NCI-H2029 (cell line): ENCODE measurements around the gene SELL.
"Not testable (repeated sequence)": the region's sequence is repeated elsewhere in the genome, so short reads cannot be mapped to it uniquely, and the experiment has no call there.

Experiments used
- DNase-seq: peaks from one replicate; lab custom pipeline; 2025; lab: John Stamatoyannopoulos, UW

The SELL gene

DNA sequence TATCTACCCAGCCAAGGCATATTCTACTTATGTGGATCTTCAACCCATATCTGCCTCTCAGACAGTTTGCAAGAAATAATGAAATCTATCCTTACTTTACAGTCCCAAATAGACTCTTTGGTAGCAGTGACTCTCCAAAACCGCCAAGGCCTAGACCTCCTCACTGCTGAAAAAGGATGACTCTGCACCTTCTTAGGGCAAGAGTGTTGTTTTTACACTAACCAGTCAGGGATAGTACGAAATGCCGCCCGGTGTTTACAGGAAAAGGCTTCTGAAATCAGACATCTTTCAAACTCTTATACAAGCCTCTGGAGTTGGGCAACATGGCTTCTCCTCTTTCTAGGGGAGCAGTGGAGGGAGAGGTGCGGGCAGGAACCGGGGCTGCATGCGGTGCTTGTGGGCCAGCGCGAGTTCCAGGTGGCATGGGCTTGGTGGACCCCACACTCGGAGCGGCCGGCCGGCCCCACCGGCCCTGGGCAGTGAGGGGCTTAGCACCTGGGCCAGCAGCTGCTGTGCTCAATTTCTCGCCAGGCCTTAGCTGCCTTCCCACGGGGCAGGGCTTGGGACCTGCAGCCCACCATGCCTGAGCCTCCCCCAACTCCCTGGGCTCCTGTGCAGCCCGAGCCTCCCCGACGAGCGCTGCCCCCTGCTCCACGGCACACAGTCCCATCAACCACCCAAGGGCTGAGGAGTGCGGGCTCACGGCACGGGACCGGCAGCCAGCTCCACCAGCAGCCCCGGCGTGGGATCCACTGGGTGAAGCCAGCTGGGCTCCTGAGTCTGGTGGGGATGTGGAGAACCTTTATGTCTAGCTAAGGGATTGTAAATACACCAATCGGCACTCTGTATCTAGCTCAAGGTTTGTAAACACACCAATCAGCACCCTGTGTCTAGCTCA is 43.5 kb downstream of the SELL start:
- DNase-seq: not testable (repeated sequence)

DNA sequence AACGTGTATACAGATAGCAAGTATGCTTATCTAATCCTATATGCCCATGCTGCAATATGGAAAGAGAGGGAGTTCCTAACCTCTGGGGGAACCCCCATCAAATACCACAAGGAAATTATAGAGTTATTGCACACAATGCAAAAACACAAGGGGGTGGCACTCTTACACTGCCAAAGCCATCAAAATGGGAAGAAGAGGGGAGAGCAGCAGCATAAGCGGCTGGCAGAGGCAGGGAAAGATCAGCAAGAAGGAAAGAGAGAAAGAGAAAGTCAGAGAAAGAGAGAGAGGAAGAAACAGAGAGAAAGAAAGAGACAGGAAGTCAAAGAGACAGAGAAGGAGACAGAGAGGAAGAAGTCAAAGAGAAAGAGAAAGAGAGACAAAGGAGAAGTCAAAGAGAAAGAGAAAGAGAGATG is 44.2 kb downstream of the SELL start:
- DNase-seq: not testable (repeated sequence)

DNA sequence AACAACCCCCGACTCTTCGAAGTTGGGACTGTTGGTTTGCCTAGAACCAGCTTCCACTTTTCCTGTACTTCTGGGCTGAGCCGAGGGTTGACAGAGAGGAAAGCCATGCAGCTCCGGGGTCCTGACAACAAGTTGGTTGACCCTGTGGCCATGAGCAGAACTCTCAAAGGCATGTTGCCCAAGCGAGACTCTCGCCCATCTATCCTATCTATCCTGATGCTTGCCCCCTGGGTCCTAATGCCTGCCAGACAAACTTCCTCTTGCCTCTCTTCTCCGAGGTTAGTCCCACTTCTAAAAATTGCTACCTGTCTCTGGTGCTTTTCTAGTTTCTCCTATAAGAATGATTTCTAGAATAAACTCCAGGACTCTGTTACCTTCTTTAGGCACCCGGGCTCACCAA is 48.7 kb downstream of the SELL start:
- DNase-seq: not testable (repeated sequence)

DNA sequence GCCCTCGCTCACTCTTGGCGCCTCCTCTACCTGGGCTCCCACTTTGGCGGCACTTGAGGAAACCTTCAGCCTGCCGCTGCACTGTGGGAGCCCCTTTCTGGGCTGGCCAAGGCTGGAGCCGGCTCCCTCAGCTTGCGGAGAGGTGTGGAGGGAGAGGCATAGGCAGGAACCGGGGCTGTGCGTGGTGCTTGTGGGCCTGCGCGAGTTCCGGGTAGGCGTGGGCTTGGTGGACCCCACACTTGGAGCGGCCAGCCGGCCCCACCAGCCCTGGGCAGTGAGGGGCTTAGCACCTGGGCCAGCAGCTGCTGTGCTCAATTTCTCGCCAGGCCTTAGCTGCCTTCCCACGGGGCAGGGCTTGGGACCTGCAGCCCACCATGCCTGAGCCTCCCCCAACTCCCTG is 50.4 kb downstream of the SELL start:
- DNase-seq: not testable (repeated sequence)

DNA sequence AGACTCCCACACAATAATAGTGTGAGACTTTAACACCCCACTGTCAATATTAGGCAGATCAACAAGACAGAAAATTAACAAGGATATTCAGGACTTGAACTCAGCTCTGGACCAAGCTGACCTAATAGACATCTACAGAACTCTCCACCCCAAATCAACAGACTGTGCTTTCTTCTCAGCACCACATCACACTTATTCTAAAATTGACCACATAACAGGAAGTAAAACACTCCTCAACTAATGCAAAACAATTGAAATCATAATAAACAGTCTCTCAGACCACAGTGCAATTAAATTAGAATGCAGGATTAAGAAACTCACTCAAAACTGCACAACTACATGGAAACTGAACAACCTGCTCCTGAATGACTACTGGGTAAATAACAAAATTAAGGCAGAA is 52.6 kb downstream of the SELL start:
- DNase-seq: not testable (repeated sequence)

DNA sequence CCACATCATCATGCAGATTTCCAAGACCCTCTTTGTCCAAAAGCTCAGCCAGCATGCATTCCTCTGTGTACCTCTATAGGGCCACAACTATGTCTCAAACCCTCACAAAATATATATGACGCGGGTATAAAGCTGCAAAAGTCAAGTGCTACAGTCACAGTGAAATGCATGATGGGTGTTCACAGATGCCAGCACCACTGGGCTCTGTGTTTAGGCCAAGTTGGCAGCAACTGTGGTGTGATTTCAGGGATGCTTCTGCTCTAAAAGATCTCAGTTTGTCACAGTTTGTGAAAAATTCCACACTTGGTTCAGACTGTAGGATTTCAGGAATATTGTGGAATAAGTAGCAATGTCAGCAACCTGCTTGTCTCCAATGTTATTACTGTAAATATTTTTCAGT is 57.5 kb downstream of the SELL start:
- DNase-seq: no peak

DNA sequence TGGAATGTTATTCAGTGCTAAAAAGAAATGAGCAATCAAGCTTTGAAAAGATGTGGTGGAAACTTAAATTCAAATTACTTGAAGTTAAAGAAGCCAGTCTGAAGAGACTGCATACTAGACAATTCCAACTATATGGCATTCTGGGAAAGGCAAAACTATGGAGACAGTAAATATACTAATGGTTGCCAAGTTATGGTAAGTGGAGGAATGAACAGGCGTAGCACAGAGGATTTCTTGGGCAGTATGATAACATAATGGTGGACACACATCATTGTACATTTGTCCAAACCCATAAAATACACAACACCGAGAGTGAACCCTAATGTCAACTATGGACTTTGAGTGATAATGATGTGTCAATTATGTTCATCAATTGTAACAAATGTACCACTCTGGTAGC is 60.4 kb downstream of the SELL start:
- DNase-seq: no peak

DNA sequence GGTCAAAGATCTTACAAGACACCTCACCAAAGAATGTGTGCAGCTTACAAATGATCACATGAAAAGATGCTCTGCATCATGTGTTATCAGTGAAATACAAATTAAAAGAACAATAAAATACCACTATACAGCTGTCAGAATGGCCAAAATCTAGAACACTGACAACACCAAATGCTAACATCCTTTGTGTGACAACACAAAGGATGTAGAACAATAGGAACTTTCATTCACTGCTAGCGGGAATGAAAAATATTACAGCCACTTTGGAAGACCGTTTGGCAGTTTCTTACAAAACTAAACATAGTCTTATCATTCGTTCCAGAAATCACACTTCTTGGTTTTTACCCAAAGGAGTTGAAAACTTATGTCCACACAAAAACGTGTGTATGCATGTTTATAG is 60.9 kb downstream of the SELL start:
- DNase-seq: no peak

DNA sequence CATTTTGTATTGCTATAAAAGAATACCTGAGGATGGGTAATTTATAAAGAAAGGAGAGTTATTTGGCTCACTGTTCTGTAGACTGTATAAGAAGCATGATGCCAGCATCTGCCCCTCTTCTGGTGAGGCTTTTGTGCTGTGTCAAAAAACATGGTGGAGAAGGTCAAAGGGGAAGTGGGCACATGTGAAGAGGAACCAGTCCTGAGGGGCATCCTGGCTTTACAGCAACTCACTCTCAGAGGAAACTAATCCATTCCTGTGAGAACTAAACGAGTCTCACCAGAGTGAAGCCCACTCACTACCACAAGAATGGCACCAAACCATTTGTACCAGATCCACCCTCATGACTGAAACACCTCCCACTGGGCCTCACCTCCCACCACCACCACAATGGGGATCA is 62.7 kb downstream of the SELL start:
- no peak for DNase-seq

DNA sequence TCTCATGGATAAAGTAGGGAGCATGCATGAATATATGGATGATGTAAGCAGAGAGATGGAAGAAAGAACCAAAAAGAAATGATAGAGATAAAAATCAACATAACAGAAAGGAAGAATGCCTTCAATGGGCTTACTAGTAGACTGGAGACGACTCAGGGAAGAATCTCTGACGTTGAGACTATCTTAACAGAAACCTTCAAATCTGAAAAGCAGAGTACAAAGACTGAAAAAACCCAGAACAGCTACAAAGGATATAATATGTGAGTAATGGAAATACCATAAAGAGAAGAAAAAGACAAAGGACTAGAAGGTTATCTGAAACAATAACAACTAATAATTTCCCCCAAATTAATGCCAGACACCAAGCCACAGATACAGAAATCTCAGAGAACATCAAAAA is 63.2 kb downstream of the SELL start:
- no peak for DNase-seq

DNA sequence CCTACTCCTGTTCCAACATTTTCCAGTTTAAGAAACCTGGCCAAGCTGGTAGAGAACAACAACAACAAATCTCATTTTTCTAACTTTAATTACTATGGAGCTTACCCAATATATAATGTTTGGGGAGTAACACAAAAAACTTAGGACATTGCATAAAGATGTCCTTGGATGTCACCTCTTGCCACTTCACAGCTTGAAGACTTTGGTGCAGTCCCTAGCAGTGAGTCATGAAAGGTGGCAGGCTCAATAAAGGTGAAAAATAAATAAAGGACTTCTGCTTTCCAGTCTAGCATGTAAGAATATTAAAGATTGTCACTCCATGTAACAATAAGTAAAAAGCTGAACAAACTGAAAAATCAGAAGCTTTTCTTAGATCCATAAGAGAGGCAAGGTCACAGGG is 63.9 kb downstream of the SELL start:
- DNase-seq: no peak

DNA sequence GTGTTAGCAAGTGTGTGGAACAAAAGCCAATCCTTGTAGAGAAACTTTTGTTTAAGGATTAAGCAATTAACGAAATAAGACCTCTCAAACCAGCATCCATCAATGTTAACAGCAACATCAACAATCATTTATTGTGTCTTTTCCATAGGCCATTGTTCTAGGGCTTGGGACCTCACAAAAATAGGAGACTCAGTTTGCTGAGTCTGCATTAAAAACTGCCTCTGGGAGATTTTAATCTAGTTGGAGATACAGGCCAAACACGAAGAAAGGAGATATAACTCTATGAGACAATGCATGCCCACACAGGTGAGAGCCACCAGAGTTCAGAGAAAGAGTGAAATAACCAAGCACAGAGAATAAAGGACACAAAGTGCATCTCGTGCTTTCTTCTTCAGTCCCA is 67.1 kb downstream of the SELL start:
- no peak for DNase-seq
